Esophagus muscularis mucosa (tissue), 4 donors: ENCODE results near the gene PLXNC1. TPM values are rescaled to one million over a fixed set of nuclear protein-coding genes. Genes with fewer than 3 reads are reported as not detected.

Experiments used
- DNase-seq: peaks from one replicate; pipeline ENCODE4 v3.0.0-alpha.2; 2017; ENCODE audit errors: extremely low spot score
- H3K27ac ChIP-seq, 4 donors: fragments of 200-600 bp; sonication (generic); replicated peaks in 1 of 4; 1 replicate in 3 of 4; 2 replicates in 1 of 4; pipeline ENCODE4 v1.5.1; 2016 to 2019; ENCODE audit warnings: mild to moderate bottlenecking in 1 of 4
- H3K27me3 ChIP-seq, 4 donors: fragments of 200-600 bp; sonication (generic); one replicate each; pipeline versions ENCODE4 v1.5.1 to v1.6.0; 2016 to 2019
- H3K36me3 ChIP-seq, 4 donors: fragments of 200-600 bp; sonication (generic); one replicate each; pipeline ENCODE4 v1.5.1; 2016 to 2019
- H3K4me1 ChIP-seq, 4 donors: fragments of 200-600 bp; sonication (generic); one replicate each; pipeline ENCODE4 v1.5.1; 2016 to 2019
- H3K4me3 ChIP-seq, 4 donors: fragments of 200-600 bp; sonication (generic); 1 replicate in 2 of 4; 2 replicates in 2 of 4; pipeline ENCODE4 v1.5.1; 2016 to 2019; ENCODE audit warnings: mild to moderate bottlenecking in 4 of 4, moderate library complexity in 1 of 4
- H3K9me3 ChIP-seq, 4 donors: fragments of 200-600 bp; sonication (generic); 1 replicate in 3 of 4; 2 replicates in 1 of 4; pipeline ENCODE4 v1.5.1; 2016 to 2019
- CTCF ChIP-seq, 3 experiments: fragments of 200-600 bp in 2 of 3; fragments of 450-650 bp in 1 of 3; sonication (generic) in 2 of 3; IDR thresholded peaks; one replicate each; pipeline ENCODE4 v1.5.1; 2017 to 2019; ENCODE audit warnings: antibody characterized with exemption in 3 of 3, mild to moderate bottlenecking in 2 of 3, moderate library complexity in 1 of 3
- EP300 ChIP-seq: sonication (generic); formaldehyde crosslinking; IDR thresholded peaks from one replicate; pipeline ENCODE4 v1.6.1; 2017; ENCODE audit warnings: antibody characterized with exemption
- POLR2A ChIP-seq: fragments of 450-650 bp; IDR thresholded peaks from one replicate; pipeline ENCODE4 v1.6.1; 2017; ENCODE audit warnings: antibody characterized with exemption, moderate library complexity, mild to moderate bottlenecking, low read depth
- POLR2AphosphoS5 ChIP-seq, 2 donors: sonication (generic); formaldehyde crosslinking; IDR thresholded peaks; one replicate each; pipeline ENCODE4 v1.6.1; 2017; ENCODE audit warnings: antibody characterized with exemption in 2 of 2
- WGBS: methylation state at CpG from one replicate; pipeline ENCODE4 v1.1.5; 2018; 5-methylcytosine and 5-hydroxymethylcytosine counted together
- intact Hi-C: fragments of 100-400 bp; cut with DNase I; formaldehyde crosslinking; loops from one replicate; pipeline ENCODE4 v1.15.1; 2023
- total RNA-seq, 4 donors: library from RNA; depleted of rRNA; stranded (reverse); fragments of >200 nt; gene quantifications; one replicate each; pipeline versions ENCODE4 v1.1.0 to v1.2.1, GENCODE V29; 2016

PLXNC1 gene
- total RNA-seq, 4 donors from 2014 or later, result 4.0 to 12.3 (median 7.4) TPM

DNA sequence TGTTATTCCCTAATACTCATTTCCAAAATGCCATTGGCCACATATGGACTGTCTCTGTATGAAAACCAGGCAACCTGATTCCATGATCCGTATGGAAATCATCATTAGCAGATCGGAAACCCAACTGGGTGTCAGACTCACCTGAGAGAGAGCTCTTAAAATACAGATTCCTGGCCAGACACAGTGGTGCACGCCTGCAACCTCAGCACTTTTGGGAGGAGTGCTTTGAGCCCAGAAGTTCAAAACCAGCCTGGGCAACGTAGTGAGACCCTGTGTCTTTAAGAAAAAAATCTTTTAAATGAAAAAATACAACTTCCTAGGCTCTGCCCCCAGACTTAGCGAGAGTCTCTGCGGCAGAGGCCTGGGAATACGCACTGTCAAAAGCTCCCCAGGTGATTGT lies 37.4 kb downstream of the PLXNC1 start:
- Histone ChIP-seq H3K4me1 (peaks cover 0 to 12% (median 2%) of the 10 kb centered on the region in 4 donors), H3K27ac (no peak overlapping the region), H3K4me3 (no peak overlapping the region), H3K36me3 (no peaks in the 10 kb centered on the region), H3K27me3 (peaks cover 0 to 8% (median 0%) of the 10 kb centered on the region in 4 donors), H3K9me3 (no peaks in the 10 kb centered on the region)
- intact Hi-C loops, result no loop called here
- no peak for TF ChIP-seq POLR2A
- no peak for TF ChIP-seq EP300
- no peak for TF ChIP-seq POLR2AphosphoS5 (IDR thresholded peaks at IDR 0.05)
- no peak for TF ChIP-seq CTCF (IDR thresholded peaks at IDR 0.05)
- DNase-seq, result no peak
- 86% methylated on average over 7 of the region's 7 CpGs for WGBS

DNA sequence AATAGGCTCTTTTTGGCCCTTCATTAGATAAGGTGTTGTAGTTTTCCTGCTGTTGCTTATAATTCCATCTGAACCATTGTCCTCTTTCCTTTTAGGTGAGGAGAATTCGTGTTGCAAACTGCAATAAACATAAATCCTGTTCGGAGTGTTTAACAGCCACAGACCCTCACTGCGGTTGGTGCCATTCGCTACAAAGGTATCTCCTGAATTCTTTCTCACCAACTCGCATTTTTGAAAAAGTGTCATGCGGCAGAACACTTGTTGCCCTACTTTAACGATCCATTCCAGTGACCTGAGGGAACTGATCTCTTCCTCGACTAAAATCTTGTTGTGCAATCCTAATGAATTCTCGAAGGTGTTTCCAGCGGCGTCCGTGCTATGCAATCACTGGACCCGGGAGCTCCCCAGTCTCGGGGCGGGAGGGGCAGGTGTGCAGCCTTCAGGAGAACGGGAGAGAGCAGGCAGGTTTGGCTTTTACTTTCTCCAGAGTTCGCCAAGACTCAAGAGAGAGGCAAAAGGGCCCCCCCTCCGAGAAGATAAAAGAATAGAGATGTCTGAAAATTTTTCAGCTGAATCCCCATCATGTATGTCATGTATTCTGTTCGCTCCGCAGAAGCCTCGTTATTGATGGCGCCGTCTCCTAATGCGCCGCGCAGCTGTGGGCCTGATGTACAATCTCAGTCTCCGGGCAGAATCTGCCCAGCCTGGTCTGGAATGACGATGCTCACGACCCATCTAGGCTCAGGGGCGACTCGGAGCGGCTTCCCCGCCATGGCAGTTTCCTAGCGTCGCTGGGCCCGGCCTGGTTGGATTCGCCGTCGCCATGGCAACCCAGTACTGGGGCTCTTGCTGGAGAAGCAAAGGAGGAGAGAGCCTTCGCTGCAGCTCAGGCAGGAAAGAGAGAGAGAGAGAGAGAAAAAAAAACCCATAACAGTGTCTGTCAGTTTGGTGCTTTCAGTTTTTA lies 38.2 kb downstream of the PLXNC1 start:
- 58% methylated on average over 40 of the region's 40 CpGs for WGBS

DNA sequence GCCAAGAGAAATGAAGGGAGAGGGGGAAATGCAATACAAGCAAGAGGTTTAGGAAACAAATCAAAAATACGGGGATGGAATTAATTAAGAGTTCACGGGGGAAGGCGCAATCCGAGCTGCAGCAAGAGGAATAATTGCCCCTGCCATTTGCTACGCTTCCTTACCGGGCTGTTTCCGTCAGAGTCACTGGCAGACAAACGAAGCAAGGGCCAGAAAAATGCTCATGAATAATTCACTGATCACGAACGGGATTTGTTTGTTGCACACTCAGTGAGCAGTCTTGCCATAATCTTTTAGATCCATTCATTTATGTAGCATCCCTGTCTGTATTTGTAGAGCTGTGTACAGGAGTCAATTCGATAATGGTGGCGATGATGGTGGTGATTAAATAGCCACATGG lies 39.0 kb downstream of the PLXNC1 start:
- Histone ChIP-seq H3K27ac (no peak overlapping the region), H3K4me1 (peaks cover 0 to 12% (median 2%) of the 10 kb centered on the region in 4 donors), H3K4me3 (peak overlapping the region in 3 of 4 donors; percentile 24 to 38 (median 31)), H3K9me3 (no peaks in the 10 kb centered on the region), H3K36me3 (no peaks in the 10 kb centered on the region), H3K27me3 (peaks cover 0 to 8% (median 0%) of the 10 kb centered on the region in 4 donors)
- 55% methylated on average over 12 of the region's 12 CpGs for whole genome bisulfite sequencing
- TF ChIP-seq POLR2AphosphoS5 (IDR thresholded peaks at IDR 0.05) (no peak), EP300 (no peak), POLR2A (no peak)
- DNase-seq, result no peak
- intact Hi-C loops, result no loop called here

More for the DNA sequence above, 38.2 kb downstream of the PLXNC1 start:
- TF ChIP-seq EP300 (no peak), POLR2AphosphoS5 (IDR thresholded peaks at IDR 0.05) (no peak), POLR2A (no peak), CTCF (IDR thresholded peaks at IDR 0.05) (no peak)
- H3K4me3 ChIP-seq, result peak overlapping the region in 3 of 4 donors; percentile 24 to 38 (median 31)
- H3K27ac ChIP-seq, result no peak overlapping the region
- H3K27me3 ChIP-seq, result peaks cover 0 to 8% (median 0%) of the 10 kb centered on the region in 4 donors
- intact Hi-C loops, result no loop called here
- DNase-seq, result no peak
- no peaks in the 10 kb centered on the region for H3K9me3 ChIP-seq
- peaks cover 0 to 12% (median 2%) of the 10 kb centered on the region in 4 donors for H3K4me1 ChIP-seq
- no peaks in the 10 kb centered on the region for H3K36me3 ChIP-seq

GRCh38 chr12:94190623-94191022 lies 42.2 kb downstream of the PLXNC1 start:
- intact Hi-C loops, result no loop called here
- Histone ChIP-seq H3K36me3 (no peaks in the 10 kb centered on the region), H3K4me3 (no peak overlapping the region), H3K9me3 (no peaks in the 10 kb centered on the region), H3K4me1 (peaks cover 0 to 12% (median 2%) of the 10 kb centered on the region in 4 donors), H3K27ac (no peak overlapping the region), H3K27me3 (peaks cover 0 to 8% (median 0%) of the 10 kb centered on the region in 4 donors)
- TF ChIP-seq CTCF (IDR thresholded peaks at IDR 0.05), result no peak
- TF ChIP-seq POLR2AphosphoS5 (IDR thresholded peaks at IDR 0.05), result no peak
- TF ChIP-seq POLR2A, result no peak
- no peak for TF ChIP-seq EP300
- WGBS, result 95% methylated on average over 1 of the region's 2 CpGs
- no peak for DNase-seq

- WGBS, result 98% methylated on average over 2 of the region's 2 CpGs
- H3K4me3 ChIP-seq, result no peak overlapping the region
- peaks cover 0 to 12% (median 2%) of the 10 kb centered on the region in 4 donors for H3K4me1 ChIP-seq
- intact Hi-C loops, result no loop called here
- no peak for DNase-seq
- TF ChIP-seq EP300, result no peak
- no peak for TF ChIP-seq POLR2AphosphoS5 (IDR thresholded peaks at IDR 0.05)
- no peak for TF ChIP-seq POLR2A
- TF ChIP-seq CTCF (IDR thresholded peaks at IDR 0.05), result no peak
- no peak overlapping the region for H3K27ac ChIP-seq
- no peaks in the 10 kb centered on the region for H3K9me3 ChIP-seq
- peaks cover 0 to 8% (median 0%) of the 10 kb centered on the region in 4 donors for H3K27me3 ChIP-seq
- no peaks in the 10 kb centered on the region for H3K36me3 ChIP-seq
These were observed 42.6 kb downstream of the PLXNC1 start for GRCh38 chr12:94191023-94191422.
